Measurements from ENCODE around the gene TTLL1. TPM values are rescaled to one million over a fixed set of nuclear protein-coding genes. Genes with fewer than 3 reads are reported as not detected.

TTLL1 gene
- total and polyA plus RNA-seq, 2 experiments from 2014 or later, result 5.5 to 6.8 TPM

DNA sequence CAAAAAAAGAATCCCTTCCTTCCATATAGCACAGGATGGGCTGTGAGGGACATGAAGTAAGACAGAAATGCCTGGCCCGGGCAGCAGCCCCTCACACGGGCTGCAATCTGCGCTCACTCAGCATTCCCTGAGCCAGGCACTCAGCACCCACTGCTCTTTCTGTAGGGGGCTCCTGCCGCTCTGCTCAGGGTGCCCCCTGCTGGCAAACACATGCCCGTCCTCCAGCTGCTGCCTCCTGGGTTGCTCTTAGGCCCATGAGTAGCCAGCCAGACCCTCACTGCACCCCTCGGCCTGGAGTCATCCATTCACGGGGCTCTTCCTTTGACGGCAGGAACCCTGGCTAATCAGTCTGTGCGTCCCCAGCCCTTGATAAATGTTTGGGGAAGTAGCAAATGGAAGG lies 47.1 kb upstream of the TTLL1 start:
- Mint-ChIP-seq H3K27me3 (ENCODE audit: insufficient read depth, low read depth, poor library complexity) (peaks cover 4% of the 10 kb centered on the region), H3K36me3 (ENCODE audit: low read depth) (peaks cover 68% of the 10 kb centered on the region; the same call in 2 of the 3 replicates), H3K4me1 (no peaks in the 10 kb centered on the region), H3K4me3 (no peak overlapping the region), H3K9me3 (no peaks in the 10 kb centered on the region), H3K27ac (no peak overlapping the region; the same call in 1 of the 2 replicates)
- no peaks in the 10 kb centered on the region for H3F3A ChIP-seq (replicated peaks; ENCODE audit: low read depth)
- ATAC-seq (peak; percentile 96), DNase-seq (ENCODE audit: low spot score) (peak; percentile 74)
- H3K4me3 ChIP-seq, result no peak overlapping the region
- no peaks in the 10 kb centered on the region for H3K4me1 ChIP-seq (ENCODE audit: insufficient read depth)
- 0 out of 2 replicates have a peak overlapping the region, but pooled peaks have one; percentile 14 for H3K27ac ChIP-seq (ENCODE audit: low read depth)
- H3K4me2 ChIP-seq, result no peak overlapping the region
- TF ChIP-seq, protein P1, sequence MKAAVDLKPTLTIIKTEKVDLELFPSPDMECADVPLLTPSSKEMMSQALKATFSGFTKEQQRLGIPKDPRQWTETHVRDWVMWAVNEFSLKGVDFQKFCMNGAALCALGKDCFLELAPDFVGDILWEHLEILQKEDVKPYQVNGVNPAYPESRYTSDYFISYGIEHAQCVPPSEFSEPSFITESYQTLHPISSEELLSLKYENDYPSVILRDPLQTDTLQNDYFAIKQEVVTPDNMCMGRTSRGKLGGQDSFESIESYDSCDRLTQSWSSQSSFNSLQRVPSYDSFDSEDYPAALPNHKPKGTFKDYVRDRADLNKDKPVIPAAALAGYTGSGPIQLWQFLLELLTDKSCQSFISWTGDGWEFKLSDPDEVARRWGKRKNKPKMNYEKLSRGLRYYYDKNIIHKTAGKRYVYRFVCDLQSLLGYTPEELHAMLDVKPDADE (IDR thresholded peaks at IDR 0.05), result no peak
- TF ChIP-seq, protein P2, sequence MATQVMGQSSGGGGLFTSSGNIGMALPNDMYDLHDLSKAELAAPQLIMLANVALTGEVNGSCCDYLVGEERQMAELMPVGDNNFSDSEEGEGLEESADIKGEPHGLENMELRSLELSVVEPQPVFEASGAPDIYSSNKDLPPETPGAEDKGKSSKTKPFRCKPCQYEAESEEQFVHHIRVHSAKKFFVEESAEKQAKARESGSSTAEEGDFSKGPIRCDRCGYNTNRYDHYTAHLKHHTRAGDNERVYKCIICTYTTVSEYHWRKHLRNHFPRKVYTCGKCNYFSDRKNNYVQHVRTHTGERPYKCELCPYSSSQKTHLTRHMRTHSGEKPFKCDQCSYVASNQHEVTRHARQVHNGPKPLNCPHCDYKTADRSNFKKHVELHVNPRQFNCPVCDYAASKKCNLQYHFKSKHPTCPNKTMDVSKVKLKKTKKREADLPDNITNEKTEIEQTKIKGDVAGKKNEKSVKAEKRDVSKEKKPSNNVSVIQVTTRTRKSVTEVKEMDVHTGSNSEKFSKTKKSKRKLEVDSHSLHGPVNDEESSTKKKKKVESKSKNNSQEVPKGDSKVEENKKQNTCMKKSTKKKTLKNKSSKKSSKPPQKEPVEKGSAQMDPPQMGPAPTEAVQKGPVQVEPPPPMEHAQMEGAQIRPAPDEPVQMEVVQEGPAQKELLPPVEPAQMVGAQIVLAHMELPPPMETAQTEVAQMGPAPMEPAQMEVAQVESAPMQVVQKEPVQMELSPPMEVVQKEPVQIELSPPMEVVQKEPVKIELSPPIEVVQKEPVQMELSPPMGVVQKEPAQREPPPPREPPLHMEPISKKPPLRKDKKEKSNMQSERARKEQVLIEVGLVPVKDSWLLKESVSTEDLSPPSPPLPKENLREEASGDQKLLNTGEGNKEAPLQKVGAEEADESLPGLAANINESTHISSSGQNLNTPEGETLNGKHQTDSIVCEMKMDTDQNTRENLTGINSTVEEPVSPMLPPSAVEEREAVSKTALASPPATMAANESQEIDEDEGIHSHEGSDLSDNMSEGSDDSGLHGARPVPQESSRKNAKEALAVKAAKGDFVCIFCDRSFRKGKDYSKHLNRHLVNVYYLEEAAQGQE (IDR thresholded peaks at IDR 0.05; ENCODE audit: unreplicated experiment), result no peak
- TF ChIP-seq JUNB (IDR thresholded peaks at IDR 0.05; ENCODE audit: unreplicated experiment), result no peak
- TF ChIP-seq ZNF331 (CRISPR knock-in tag; IDR thresholded peaks at IDR 0.05; ENCODE audit: low read depth), result no peak
- TF ChIP-seq, protein P3, sequence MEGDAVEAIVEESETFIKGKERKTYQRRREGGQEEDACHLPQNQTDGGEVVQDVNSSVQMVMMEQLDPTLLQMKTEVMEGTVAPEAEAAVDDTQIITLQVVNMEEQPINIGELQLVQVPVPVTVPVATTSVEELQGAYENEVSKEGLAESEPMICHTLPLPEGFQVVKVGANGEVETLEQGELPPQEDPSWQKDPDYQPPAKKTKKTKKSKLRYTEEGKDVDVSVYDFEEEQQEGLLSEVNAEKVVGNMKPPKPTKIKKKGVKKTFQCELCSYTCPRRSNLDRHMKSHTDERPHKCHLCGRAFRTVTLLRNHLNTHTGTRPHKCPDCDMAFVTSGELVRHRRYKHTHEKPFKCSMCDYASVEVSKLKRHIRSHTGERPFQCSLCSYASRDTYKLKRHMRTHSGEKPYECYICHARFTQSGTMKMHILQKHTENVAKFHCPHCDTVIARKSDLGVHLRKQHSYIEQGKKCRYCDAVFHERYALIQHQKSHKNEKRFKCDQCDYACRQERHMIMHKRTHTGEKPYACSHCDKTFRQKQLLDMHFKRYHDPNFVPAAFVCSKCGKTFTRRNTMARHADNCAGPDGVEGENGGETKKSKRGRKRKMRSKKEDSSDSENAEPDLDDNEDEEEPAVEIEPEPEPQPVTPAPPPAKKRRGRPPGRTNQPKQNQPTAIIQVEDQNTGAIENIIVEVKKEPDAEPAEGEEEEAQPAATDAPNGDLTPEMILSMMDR (conservative IDR thresholded peaks at IDR 0.05; ENCODE audit: low read depth in 2 of 2), result peak; percentile 58 to 80
- TF ChIP-seq ZNF114 (CRISPR knock-in tag; IDR thresholded peaks at IDR 0.05), result no peak
- TF ChIP-seq, protein P4, sequence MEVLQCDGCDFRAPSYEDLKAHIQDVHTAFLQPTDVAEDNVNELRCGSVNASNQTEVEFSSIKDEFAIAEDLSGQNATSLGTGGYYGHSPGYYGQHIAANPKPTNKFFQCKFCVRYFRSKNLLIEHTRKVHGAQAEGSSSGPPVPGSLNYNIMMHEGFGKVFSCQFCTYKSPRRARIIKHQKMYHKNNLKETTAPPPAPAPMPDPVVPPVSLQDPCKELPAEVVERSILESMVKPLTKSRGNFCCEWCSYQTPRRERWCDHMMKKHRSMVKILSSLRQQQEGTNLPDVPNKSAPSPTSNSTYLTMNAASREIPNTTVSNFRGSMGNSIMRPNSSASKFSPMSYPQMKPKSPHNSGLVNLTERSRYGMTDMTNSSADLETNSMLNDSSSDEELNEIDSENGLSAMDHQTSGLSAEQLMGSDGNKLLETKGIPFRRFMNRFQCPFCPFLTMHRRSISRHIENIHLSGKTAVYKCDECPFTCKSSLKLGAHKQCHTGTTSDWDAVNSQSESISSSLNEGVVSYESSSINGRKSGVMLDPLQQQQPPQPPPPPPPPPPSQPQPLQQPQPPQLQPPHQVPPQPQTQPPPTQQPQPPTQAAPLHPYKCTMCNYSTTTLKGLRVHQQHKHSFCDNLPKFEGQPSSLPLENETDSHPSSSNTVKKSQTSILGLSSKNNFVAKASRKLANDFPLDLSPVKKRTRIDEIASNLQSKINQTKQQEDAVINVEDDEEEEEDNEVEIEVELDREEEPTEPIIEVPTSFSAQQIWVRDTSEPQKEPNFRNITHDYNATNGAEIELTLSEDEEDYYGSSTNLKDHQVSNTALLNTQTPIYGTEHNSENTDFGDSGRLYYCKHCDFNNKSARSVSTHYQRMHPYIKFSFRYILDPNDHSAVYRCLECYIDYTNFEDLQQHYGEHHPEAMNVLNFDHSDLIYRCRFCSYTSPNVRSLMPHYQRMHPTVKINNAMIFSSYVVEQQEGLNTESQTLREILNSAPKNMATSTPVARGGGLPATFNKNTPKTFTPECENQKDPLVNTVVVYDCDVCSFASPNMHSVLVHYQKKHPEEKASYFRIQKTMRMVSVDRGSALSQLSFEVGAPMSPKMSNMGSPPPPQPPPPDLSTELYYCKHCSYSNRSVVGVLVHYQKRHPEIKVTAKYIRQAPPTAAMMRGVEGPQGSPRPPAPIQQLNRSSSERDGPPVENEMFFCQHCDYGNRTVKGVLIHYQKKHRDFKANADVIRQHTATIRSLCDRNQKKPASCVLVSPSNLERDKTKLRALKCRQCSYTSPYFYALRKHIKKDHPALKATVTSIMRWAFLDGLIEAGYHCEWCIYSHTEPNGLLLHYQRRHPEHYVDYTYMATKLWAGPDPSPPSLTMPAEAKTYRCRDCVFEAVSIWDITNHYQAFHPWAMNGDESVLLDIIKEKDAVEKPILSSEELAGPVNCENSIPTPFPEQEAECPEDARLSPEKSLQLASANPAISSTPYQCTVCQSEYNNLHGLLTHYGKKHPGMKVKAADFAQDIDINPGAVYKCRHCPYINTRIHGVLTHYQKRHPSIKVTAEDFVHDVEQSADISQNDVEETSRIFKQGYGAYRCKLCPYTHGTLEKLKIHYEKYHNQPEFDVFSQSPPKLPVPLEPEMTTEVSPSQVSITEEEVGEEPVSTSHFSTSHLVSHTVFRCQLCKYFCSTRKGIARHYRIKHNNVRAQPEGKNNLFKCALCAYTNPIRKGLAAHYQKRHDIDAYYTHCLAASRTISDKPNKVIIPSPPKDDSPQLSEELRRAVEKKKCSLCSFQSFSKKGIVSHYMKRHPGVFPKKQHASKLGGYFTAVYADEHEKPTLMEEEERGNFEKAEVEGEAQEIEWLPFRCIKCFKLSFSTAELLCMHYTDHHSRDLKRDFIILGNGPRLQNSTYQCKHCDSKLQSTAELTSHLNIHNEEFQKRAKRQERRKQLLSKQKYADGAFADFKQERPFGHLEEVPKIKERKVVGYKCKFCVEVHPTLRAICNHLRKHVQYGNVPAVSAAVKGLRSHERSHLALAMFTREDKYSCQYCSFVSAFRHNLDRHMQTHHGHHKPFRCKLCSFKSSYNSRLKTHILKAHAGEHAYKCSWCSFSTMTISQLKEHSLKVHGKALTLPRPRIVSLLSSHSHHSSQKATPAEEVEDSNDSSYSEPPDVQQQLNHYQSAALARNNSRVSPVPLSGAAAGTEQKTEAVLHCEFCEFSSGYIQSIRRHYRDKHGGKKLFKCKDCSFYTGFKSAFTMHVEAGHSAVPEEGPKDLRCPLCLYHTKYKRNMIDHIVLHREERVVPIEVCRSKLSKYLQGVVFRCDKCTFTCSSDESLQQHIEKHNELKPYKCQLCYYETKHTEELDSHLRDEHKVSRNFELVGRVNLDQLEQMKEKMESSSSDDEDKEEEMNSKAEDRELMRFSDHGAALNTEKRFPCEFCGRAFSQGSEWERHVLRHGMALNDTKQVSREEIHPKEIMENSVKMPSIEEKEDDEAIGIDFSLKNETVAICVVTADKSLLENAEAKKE (CRISPR knock-in tag; IDR thresholded peaks at IDR 0.05), result no peak
- H3K27me3 ChIP-seq (ENCODE audit: insufficient read depth), result no peaks in the 10 kb centered on the region
- peaks cover 4% of the 10 kb centered on the region; the same call in 1 of the 2 replicates for H3K36me3 ChIP-seq (ENCODE audit: insufficient read depth)
- H2AFZ ChIP-seq, result no peak overlapping the region
- peaks cover 4% of the 10 kb centered on the region; the same call in 1 of the 2 replicates for H4K20me1 ChIP-seq (replicated peaks; ENCODE audit: insufficient read depth)
- H3K79me2 ChIP-seq (replicated peaks; ENCODE audit: insufficient read depth), result no peaks in the 10 kb centered on the region
- H3K9me2 ChIP-seq (ENCODE audit: insufficient read depth), result no peaks in the 10 kb centered on the region

Data from GM23338 (cell line).